D341Med (cell line): ENCODE data around the gene ALOX5AP.

Experiments
- DNase-seq: peaks from one replicate; pipeline ENCODE4 v3.0.0; 2012; ENCODE audit warnings: low spot score

ALOX5AP gene

GRCh38 chr13:30797847-30798535 is 62.6 kb downstream of the ALOX5AP start:
- DNase-seq = no peak

- no peak for DNase-seq
Observed at GRCh38 chr13:30798776-30799355, 63.5 kb downstream of the ALOX5AP start.

GRCh38 chr13:30799356-30799824 is 64.0 kb downstream of the ALOX5AP start:
- DNase-seq = no peak

DNA sequence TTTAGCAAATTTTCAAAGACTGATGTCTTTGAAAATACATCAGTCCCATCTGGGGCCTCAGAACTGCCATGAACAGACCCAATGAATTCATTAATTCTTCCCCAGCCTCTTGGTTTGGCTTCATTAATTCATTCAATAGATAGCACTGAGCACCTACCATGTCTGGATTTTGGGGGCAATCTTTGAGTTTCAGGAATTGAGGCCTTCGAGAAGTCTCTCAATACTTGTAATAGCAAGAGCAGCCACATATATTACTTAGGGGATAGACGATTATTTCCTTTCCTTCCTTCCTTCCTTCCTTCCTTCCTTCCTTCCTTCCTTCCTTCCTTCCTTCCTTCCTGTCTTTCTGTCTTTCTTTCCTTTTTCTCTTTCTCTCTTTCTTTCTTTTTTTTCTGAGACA is 64.8 kb downstream of the ALOX5AP start:
- no peak for DNase-seq

- DNase-seq = no peak
Observed at GRCh38 chr13:30802501-30802900, 67.2 kb downstream of the ALOX5AP start.

DNA sequence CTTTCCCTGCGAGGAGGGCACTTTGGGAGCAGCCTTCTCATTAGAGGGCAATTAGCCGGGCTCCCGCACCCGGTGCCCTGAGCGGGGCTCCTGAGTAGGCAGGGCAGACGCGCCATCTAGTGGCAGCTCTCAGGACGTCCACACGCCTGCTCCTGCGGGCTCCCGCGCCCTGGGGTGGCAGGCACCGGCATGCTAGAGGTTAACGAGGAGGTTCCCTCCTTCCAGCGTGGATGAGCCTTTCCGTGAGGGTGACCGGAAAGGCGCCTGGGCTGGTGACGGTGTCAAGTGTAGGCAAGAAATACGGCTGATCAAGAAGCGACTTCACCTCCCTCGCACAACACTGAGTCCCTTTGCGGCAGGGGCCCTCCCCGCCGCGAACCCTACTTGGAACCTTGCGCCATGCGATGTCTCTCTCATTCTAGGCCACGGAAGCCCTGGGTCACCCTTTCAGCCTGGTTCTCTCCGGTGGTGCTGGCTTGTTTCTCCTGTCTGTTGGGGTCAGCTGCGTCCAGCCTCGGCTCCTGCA is 67.7 kb downstream of the ALOX5AP start:
- DNase-seq = peak; percentile 92

DNA sequence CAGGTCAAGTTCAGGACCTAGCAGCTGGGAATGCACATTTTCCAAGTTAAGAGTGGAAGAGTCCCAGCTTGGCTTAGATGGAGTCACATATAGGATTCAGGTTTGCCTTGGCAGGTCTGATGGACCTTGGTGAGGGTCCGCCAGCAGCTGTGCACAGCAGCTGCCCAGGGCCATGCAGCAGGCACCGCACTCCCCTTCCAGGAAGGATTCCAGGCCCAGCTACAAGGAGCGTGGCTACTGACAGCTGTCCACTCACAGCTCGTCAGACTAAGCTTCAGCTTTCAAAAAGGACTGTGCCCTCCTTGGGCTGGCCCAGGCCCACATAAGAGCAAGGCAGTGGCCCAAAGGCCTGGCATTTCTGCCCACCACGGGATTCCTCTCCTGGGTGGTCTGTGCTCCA is 68.4 kb downstream of the ALOX5AP start:
- DNase-seq = no peak

GRCh38 chr13:30804474-30804873 is 69.1 kb downstream of the ALOX5AP start:
- no peak for DNase-seq

DNA sequence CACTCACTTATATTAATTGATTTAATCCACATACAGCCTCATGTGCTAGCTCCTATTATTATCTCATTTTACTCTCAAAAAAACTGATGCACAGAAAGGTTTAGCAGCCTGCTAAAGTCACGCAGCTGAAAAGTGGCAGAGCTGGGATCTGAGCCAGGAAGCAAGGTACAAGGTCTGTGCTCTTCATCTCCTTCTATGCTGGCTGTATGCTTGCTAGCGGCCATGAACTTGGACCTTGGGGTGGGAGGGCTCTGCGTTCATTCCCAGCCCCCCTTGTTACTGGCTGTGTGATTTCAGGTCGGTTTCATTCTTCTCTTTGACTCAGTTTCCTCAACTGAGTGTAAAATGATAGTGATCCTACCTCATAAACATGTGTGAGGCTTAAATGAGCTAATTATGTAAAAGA is 69.8 kb downstream of the ALOX5AP start:
- DNase-seq = no peak

DNA sequence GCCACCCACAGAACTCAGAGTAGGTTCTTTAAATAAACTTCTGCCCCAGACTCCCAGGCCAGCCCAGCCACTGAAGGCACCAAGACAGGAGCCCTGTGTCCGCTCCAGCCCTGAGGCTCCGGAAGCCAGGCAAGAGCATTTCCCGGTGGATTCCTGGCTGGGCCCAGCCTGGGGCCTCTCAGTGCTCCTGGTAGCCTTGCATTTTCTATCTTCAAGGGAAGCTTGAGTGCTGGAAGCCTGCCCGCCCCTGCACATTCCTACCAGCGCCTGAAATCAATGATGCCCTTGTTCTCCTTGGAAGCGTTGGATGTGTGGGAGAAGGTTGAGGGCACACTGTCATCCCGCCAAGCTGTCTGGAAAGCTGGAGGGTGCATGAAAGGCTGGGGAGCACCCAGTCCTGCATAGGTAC is 70.3 kb downstream of the ALOX5AP start:
- DNase-seq = no peak

- DNase-seq = no peak
Observed at GRCh38 chr13:30806784-30807183, 71.4 kb downstream of the ALOX5AP start.

- no peak for DNase-seq
Observed at GRCh38 chr13:30807392-30807791, 72.0 kb downstream of the ALOX5AP start.

GRCh38 chr13:30808600-30808999 is 73.3 kb downstream of the ALOX5AP start:
- no peak for DNase-seq

- no peak for DNase-seq
Observed at GRCh38 chr13:30809787-30810186, 74.4 kb downstream of the ALOX5AP start.

DNA sequence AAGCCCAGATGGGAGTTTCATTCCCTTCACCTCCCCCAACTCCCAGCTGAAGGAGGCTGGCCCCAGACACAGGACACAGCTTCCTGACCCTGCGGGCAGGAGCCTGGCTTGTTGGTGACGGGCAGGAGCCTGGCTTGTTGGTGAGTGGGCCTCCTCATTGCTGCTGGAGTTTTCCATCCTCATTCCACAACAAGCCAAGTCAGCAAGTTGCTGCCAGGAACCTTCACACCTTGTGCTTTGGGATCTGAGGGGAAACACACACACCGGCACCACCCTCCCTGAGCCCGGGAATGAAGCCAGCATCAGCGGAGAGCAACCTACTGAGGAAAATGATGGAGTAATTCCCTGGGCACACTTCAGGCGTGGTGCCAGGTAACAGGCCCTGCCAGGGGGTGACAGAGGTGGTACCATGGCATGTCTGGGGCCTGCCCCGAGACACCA is 74.9 kb downstream of the ALOX5AP start:
- DNase-seq = no peak

DNA sequence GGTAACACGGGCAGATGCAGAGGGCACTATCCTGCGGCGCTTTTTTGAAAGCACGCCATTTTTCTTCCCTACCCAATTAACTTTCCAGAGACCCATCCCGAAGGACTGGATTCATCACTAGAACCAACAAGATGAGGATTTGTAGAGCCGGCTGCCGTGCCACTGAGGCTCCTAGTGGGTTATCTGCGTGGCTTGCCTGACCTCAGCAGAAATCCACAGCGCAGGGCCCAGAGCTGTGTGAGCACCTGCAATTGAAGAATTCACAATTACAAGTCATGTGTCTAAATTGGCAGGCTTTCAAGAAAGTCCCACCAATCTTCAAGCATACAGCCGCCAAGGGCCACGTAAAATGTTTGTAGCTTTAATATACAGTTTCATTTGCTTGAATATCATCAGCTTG is 75.5 kb downstream of the ALOX5AP start:
- no peak for DNase-seq
